Stomach (tissue), 9 donors: Measurements from ENCODE around the gene KRT38. TPM values are rescaled to one million over a fixed set of nuclear protein-coding genes. Genes with fewer than 3 reads are reported as not detected.
"Not testable (repeated sequence)": the region's sequence is repeated elsewhere in the genome, so short reads cannot be mapped to it uniquely, and the experiment has no call there.

ENCODE experiments used
- DNase-seq, 2 donors: peaks; one replicate each; pipeline versions ENCODE4 v3.0.0 to v3.0.0-alpha.2; 2013 to 2019
- H3K27ac ChIP-seq, 5 donors: fragments of 200-600 bp in 4 of 5; sonication (generic) in 4 of 5; one replicate each; pipeline ENCODE4 v1.5.1; 2013 to 2019; ENCODE audit warnings: mild to moderate bottlenecking in 1 of 5, moderate library complexity in 1 of 5
- H3K27me3 ChIP-seq, 3 donors: fragments of 200-600 bp; sonication (generic); one replicate each; pipeline ENCODE4 v1.5.1; 2017 to 2019; ENCODE audit warnings: mixed run types in 1 of 3
- H3K36me3 ChIP-seq, 4 donors: fragments of 200-600 bp; sonication (generic); 1 replicate in 3 of 4; 2 replicates in 1 of 4; pipeline ENCODE4 v1.5.1; 2016 to 2019
- H3K4me1 ChIP-seq, 4 donors: fragments of 200-600 bp; sonication (generic); one replicate each; pipeline ENCODE4 v1.5.1; 2016 to 2019
- H3K4me3 ChIP-seq, 4 donors: fragments of 200-600 bp; sonication (generic) in 3 of 4; one replicate each; pipeline ENCODE4 v1.5.1; 2016 to 2019; ENCODE audit warnings: mild to moderate bottlenecking in 1 of 4
- H3K9me3 ChIP-seq, 4 donors: fragments of 200-600 bp; sonication (generic); one replicate each; pipeline ENCODE4 v1.5.1; 2016 to 2019
- EP300 ChIP-seq: sonication (generic); formaldehyde crosslinking; IDR thresholded peaks from one replicate; pipeline ENCODE4 v1.6.1; 2017; ENCODE audit warnings: antibody characterized with exemption
- POLR2A ChIP-seq, 4 donors: fragments of 450-650 bp; IDR thresholded peaks; one replicate each; pipeline ENCODE4 v1.6.1; 2016; ENCODE audit warnings: antibody characterized with exemption in 4 of 4, control low read depth in 2 of 4, mild to moderate bottlenecking in 1 of 4, moderate library complexity in 1 of 4
- POLR2AphosphoS5 ChIP-seq, 3 donors: sonication (generic); formaldehyde crosslinking; IDR thresholded peaks; one replicate each; pipeline ENCODE4 v1.6.1; 2016; ENCODE audit warnings: antibody characterized with exemption in 3 of 3
- WGBS, 5 donors: extraction: QIAGEN DNeasy Blood & Tissue Kit in 3 of 5; methylation state at CpG; one replicate each; pipeline versions ENCODE4 v1.1.5 to v1.1.7; 2013 to 2018; 5-methylcytosine and 5-hydroxymethylcytosine counted together
- intact Hi-C: fragments of 100-400 bp; cut with DNase I; formaldehyde crosslinking; loops from one replicate; pipeline ENCODE4 v1.15.1; 2023; ENCODE audit warnings: low total_unique reads
- polyA plus RNA-seq, 3 donors: library from polyadenylated mRNA; stranded (reverse); fragments of 200-250 nt; gene quantifications; one replicate each; pipeline ENCODE4 v1.2.3, GENCODE V29; 2013
- total RNA-seq, 5 donors: library from RNA; depleted of rRNA; stranded (reverse); fragments of >200 nt; gene quantifications; one replicate each; pipeline versions ENCODE4 v1.1.0 to v1.2.3, GENCODE V29; 2014 to 2016
- TF ChIP-seq, protein P1 (sequence below), 7 experiments: fragments of 450-650 bp in 4 of 7; fragments of 200-600 bp in 3 of 7; sonication (generic) in 3 of 7; IDR thresholded peaks; one replicate each; pipeline ENCODE4 v1.5.1; 2016 to 2019; ENCODE audit warnings: antibody characterized with exemption in 7 of 7, control low read depth in 2 of 7, mild to moderate bottlenecking in 1 of 7
- donor health status: healthy with polysubstance abuse.
- donor health status: Bipolar disorder and iron deficiency.
- donor health status: healthy.

The KRT38 gene
- total and polyA plus RNA-seq, 8 donors: not detected

- TF ChIP-seq EP300 (no peak), POLR2AphosphoS5 (IDR thresholded peaks at IDR 0.05) (no peak), POLR2A (IDR thresholded peaks at IDR 0.05) (no peak)
- TF ChIP-seq, protein P1, sequence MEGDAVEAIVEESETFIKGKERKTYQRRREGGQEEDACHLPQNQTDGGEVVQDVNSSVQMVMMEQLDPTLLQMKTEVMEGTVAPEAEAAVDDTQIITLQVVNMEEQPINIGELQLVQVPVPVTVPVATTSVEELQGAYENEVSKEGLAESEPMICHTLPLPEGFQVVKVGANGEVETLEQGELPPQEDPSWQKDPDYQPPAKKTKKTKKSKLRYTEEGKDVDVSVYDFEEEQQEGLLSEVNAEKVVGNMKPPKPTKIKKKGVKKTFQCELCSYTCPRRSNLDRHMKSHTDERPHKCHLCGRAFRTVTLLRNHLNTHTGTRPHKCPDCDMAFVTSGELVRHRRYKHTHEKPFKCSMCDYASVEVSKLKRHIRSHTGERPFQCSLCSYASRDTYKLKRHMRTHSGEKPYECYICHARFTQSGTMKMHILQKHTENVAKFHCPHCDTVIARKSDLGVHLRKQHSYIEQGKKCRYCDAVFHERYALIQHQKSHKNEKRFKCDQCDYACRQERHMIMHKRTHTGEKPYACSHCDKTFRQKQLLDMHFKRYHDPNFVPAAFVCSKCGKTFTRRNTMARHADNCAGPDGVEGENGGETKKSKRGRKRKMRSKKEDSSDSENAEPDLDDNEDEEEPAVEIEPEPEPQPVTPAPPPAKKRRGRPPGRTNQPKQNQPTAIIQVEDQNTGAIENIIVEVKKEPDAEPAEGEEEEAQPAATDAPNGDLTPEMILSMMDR (IDR thresholded peaks at IDR 0.05): no peak
- intact Hi-C loops: no loop called here
- H3K27ac ChIP-seq: no peak within 1 kb of the TSS
- no peak within 1 kb of the TSS for H3K4me3 ChIP-seq
- no peaks in the 10 kb centered on the region for H3K4me1 ChIP-seq
- DNase-seq: no peak
- H3K9me3 ChIP-seq: no peaks in the 10 kb centered on the region
- WGBS, 5 donors: 81 to 92% (median 89%) methylated on average over 16 of the region's 16 CpGs
- no peaks in the 10 kb centered on the region for H3K36me3 ChIP-seq
- H3K27me3 ChIP-seq: peaks cover 0 to 9% (median 0%) of the 10 kb centered on the region in 3 donors
Measured at GRCh38 chr17:41396996-41397660, 43.7 kb downstream of the KRT38 start, which contains the start of gene KRT31. Gene KRT31, minus strand, starts transcription at chr17:41397608. Its CDS starts 69 bp downstream, at chr17:41397539.

DNA sequence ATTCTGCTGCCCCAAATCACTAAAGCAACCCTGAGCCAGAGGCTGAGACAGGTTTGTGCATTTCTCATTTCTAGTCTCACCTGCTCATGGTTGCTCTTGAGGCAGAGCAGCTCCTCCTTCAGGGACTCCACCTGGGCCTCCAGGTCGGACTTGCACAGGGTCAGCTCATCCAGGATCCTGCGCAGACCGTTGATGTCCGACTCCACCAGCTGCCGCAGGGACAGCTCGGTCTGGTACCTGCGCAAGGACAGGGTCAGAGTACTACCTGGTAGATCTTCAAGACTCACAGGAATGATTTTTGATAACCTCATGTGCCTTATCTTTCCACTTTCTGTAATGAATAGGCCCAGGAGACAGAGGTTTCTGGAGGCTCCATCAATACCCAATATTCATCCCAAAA is 44.4 kb downstream of the KRT38 start:
- no peak overlapping the region for H3K27ac ChIP-seq
- WGBS, 5 donors: 89 to 95% (median 94%) methylated on average over 7 of the region's 7 CpGs
- no peaks in the 10 kb centered on the region for H3K9me3 ChIP-seq
- H3K27me3 ChIP-seq: peaks cover 0 to 11% (median 0%) of the 10 kb centered on the region in 3 donors
- H3K36me3 ChIP-seq: no peaks in the 10 kb centered on the region
- intact Hi-C loops: no loop called here
- TF ChIP-seq, protein P1 (IDR thresholded peaks at IDR 0.05): no peak
- TF ChIP-seq POLR2A (IDR thresholded peaks at IDR 0.05): no peak
- TF ChIP-seq POLR2AphosphoS5 (IDR thresholded peaks at IDR 0.05): no peak
- no peak for DNase-seq
- H3K4me1 ChIP-seq: no peaks in the 10 kb centered on the region
- no peak overlapping the region for H3K4me3 ChIP-seq

DNA sequence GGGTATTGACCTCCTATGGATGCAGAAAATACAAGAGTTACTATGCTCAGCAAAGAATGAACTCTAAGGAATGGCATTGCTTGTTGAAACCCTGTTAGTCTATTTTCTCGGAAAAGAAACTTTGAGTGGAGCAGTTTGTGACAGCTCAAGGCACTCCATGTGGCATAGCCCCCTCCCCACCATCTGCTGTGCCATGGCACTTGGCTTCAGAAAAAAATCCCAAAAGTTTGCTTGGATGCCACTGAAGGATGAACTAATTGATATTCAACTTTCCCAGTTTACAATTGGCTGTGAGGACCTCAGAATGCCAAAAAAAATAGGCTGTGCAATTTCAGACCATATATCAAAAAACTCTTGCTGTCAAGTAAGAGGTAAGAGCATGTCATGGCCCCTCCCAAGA is 45.2 kb downstream of the KRT38 start:
- Histone ChIP-seq H3K4me3 (no peak overlapping the region), H3K36me3 (no peaks in the 10 kb centered on the region), H3K4me1 (no peaks in the 10 kb centered on the region), H3K27me3 (peaks cover 0 to 13% (median 0%) of the 10 kb centered on the region in 3 donors), H3K9me3 (no peaks in the 10 kb centered on the region), H3K27ac (no peak overlapping the region)
- TF ChIP-seq, protein P1 (IDR thresholded peaks at IDR 0.05): no peak
- TF ChIP-seq POLR2A (IDR thresholded peaks at IDR 0.05): no peak
- TF ChIP-seq POLR2AphosphoS5 (IDR thresholded peaks at IDR 0.05): no peak
- no peak for TF ChIP-seq EP300
- DNase-seq: no peak
- intact Hi-C loops: no loop called here
- WGBS, 5 donors: 89 to 100% (median 94%) methylated on average over 1 of the region's 1 CpG

GRCh38 chr17:41395044-41395443 is 45.7 kb downstream of the KRT38 start:
- DNase-seq, H3K4me1 ChIP-seq, intact Hi-C loops, H3K4me3 ChIP-seq, H3K9me3 ChIP-seq, H3K36me3 ChIP-seq, H3K27ac ChIP-seq: not testable (repeated sequence)
- peaks cover 0 to 13% (median 0%) of the 10 kb centered on the region in 3 donors for H3K27me3 ChIP-seq
- 82 to 91% (median 88%) methylated on average over 6 to 12 of the region's 12 CpGs for WGBS, 5 donors
